ENCODE data around the gene RSU1.
A peak's percentile ranks its signal among the peaks of the same experiment; 100 is the strongest.

RSU1 gene

DNA sequence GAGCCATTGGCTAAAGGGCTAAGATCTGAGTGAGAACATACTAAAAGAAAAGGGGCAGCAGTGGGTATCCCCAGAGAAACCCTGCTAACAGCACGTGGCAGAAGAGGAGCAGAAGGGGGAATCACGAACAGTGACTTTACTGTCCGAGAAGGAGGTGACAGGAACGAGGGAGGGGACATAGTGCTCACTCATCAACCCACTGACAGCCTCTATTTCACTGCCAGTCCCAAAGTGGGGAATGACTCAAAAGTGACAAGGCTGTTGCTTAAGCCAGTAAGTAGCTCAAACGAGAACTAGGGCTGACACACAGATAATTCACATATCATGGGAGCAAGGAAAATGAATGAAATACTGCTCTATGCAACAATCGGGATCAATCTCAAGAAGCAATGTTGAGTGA lies 92.7 kb downstream of the RSU1 start:
- H3K36me3 ChIP-seq (ENCODE audit: control insufficient read depth in 1 of 2, insufficient read depth in 2 of 2, low read depth in 1 of 2, low read length in 2 of 2), result peaks cover 16 to 80% of the 10 kb centered on the region in 2 experiments
- peaks cover 16% of the 10 kb centered on the region for H3K79me1 ChIP-seq (replicated peaks; ENCODE audit: low read length, poor library complexity, severe bottlenecking)
- no peak overlapping the region for H2BK120ac ChIP-seq (ENCODE audit: low read depth, low read length)
- H3K14ac ChIP-seq (ENCODE audit: low read length in 2 of 2), result no peak overlapping the region
- H4K8ac ChIP-seq (ENCODE audit: low read length), result no peak overlapping the region
- H3K4ac ChIP-seq (ENCODE audit: low read depth in 1 of 2, low read length in 2 of 2), result no peak overlapping the region
- H3K27ac ChIP-seq (ENCODE audit: low read length, poor library complexity, severe bottlenecking), result no peak overlapping the region
- no peak overlapping the region for H3K23ac ChIP-seq (ENCODE audit: low read length in 2 of 2)
- no peak overlapping the region for H2AK5ac ChIP-seq (ENCODE audit: low read length, severe bottlenecking)
- H3K9me3 ChIP-seq (ENCODE audit: control insufficient read depth, low read length), result peaks cover 2% of the 10 kb centered on the region
- H2BK5ac ChIP-seq (ENCODE audit: low read depth, low read length, poor library complexity, severe bottlenecking), result no peak overlapping the region
- no peak overlapping the region for H4K91ac ChIP-seq (ENCODE audit: low read length)
- H3K4me3 ChIP-seq (ENCODE audit: insufficient read depth in 1 of 2, low read depth in 1 of 2, low read length in 2 of 2), result no peak overlapping the region
- H3K18ac ChIP-seq (ENCODE audit: low read depth in 1 of 2, low read length in 2 of 2), result no peak overlapping the region
- H2AFZ ChIP-seq (ENCODE audit: low read depth, low read length), result no peak overlapping the region
- H2BK15ac ChIP-seq (ENCODE audit: low read depth, poor library complexity, severe bottlenecking), result no peak overlapping the region
- no peak overlapping the region for H3K4me2 ChIP-seq (ENCODE audit: low read length, poor library complexity, severe bottlenecking)
- no peak overlapping the region for H3K9ac ChIP-seq (ENCODE audit: low read length)
- no peak overlapping the region for H2BK12ac ChIP-seq (ENCODE audit: low read length in 2 of 2)
- WGBS, result 86% methylated on average over 6 of the region's 6 CpGs
- H3K27me3 ChIP-seq (ENCODE audit: control insufficient read depth in 1 of 2, insufficient read depth in 1 of 2, low read length in 2 of 2), result no peaks in the 10 kb centered on the region
- DNase-seq, result no peak
- H3K4me1 ChIP-seq (ENCODE audit: control insufficient read depth, insufficient read depth, low read depth, low read length), result no peaks in the 10 kb centered on the region

DNA sequence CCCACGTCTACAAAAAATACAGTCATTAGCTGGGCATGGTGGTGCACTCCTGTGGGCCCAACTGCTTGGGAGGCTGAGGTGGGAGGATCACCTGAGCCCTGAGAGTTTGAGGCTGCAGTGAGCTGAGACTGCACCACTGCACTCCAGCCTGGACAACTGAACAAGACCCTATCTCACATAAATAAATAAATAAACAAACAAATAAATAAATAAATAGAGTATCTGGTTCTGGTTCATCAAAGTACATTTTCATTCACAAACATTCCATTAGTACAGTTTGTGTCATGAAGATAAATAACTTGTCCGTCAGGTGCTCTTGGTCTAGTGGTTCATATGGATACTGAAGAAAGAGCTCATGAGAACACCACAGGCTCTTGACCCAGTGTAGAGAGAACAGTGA lies 96.4 kb downstream of the RSU1 start:
- Histone ChIP-seq H3K36me3 (ENCODE audit: control insufficient read depth in 1 of 2, insufficient read depth in 2 of 2, low read depth in 1 of 2, low read length in 2 of 2) (peaks cover 8 to 53% of the 10 kb centered on the region in 2 experiments), H3K4me2 (ENCODE audit: low read length, poor library complexity, severe bottlenecking) (no peak overlapping the region), H3K4ac (ENCODE audit: low read depth in 1 of 2, low read length in 2 of 2) (no peak overlapping the region), H3K4me3 (ENCODE audit: insufficient read depth in 1 of 2, low read depth in 1 of 2, low read length in 2 of 2) (no peak overlapping the region), H3K9me3 (ENCODE audit: control insufficient read depth, low read length) (no peaks in the 10 kb centered on the region), H3K79me1 (replicated peaks; ENCODE audit: low read length, poor library complexity, severe bottlenecking) (peaks cover 6% of the 10 kb centered on the region), H4K91ac (ENCODE audit: low read length) (no peak overlapping the region), H3K27me3 (ENCODE audit: control insufficient read depth in 1 of 2, insufficient read depth in 1 of 2, low read length in 2 of 2) (no peaks in the 10 kb centered on the region), H3K27ac (ENCODE audit: low read length, poor library complexity, severe bottlenecking) (no peak overlapping the region), H3K18ac (ENCODE audit: low read depth in 1 of 2, low read length in 2 of 2) (no peak overlapping the region), H2BK120ac (ENCODE audit: low read depth, low read length) (no peak overlapping the region), H3K9ac (ENCODE audit: low read length) (no peak overlapping the region), H2BK12ac (ENCODE audit: low read length in 2 of 2) (no peak overlapping the region), H4K8ac (ENCODE audit: low read length) (no peak overlapping the region), H3K4me1 (ENCODE audit: control insufficient read depth, insufficient read depth, low read depth, low read length) (no peaks in the 10 kb centered on the region), H2BK15ac (ENCODE audit: low read depth, poor library complexity, severe bottlenecking) (no peak overlapping the region), H2BK5ac (ENCODE audit: low read depth, low read length, poor library complexity, severe bottlenecking) (no peak overlapping the region), H2AFZ (ENCODE audit: low read depth, low read length) (no peak overlapping the region), H2AK5ac (ENCODE audit: low read length, severe bottlenecking) (no peak overlapping the region), H3K14ac (ENCODE audit: low read length in 2 of 2) (no peak overlapping the region), H3K23ac (ENCODE audit: low read length in 2 of 2) (no peak overlapping the region)
- no peak for DNase-seq
- WGBS, result 95% methylated on average over 2 of the region's 2 CpGs

DNA sequence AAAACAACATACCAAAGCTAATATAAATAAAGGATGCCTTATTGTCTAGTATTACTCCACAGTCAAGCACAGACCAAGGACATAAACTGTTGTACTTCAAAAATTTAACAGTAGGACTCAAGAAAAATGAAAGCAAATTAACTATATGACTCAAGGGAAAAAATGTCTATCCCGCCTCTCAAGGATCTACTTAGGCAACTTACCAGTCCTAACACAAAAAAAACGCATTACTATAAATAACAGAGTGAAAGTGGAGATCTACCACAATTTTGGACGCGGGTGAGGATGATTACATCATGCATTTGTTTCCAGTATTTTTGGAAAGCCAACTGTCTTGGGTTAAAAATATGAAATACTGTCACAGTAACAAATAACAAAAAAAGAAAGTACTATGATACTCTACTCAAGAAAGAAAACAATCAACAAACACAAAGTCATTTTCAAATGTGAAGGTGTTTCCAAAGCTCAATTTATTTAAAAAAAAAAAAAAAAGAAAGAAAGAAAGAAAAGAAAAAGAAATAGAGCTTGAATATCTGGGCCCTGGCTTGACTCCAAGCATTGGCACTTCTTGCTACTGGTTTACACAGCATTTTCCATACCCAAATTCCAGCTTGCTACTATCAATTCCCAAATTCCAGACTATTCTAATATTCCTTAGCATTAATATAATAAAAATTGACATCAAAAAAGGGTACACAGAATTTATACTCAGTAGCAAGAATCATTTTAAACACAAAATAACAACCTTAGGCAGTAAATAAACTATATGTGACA lies 99.4 kb downstream of the RSU1 start:
- Histone ChIP-seq H3K23ac (ENCODE audit: low read length in 2 of 2) (no peak overlapping the region), H2AFZ (ENCODE audit: low read depth, low read length) (no peak overlapping the region), H4K91ac (ENCODE audit: low read length) (no peak overlapping the region), H3K4me1 (ENCODE audit: control insufficient read depth, insufficient read depth, low read depth, low read length) (no peaks in the 10 kb centered on the region), H2BK12ac (ENCODE audit: low read length in 2 of 2) (no peak overlapping the region), H3K27ac (ENCODE audit: low read length, poor library complexity, severe bottlenecking) (no peak overlapping the region), H3K9ac (ENCODE audit: low read length) (peak overlapping the region; percentile 40), H3K4me3 (ENCODE audit: insufficient read depth in 1 of 2, low read depth in 1 of 2, low read length in 2 of 2) (no peak overlapping the region), H3K36me3 (ENCODE audit: control insufficient read depth in 1 of 2, insufficient read depth in 2 of 2, low read depth in 1 of 2, low read length in 2 of 2) (peaks cover 20 to 53% of the 10 kb centered on the region in 2 experiments), H3K9me3 (ENCODE audit: control insufficient read depth, low read length) (peaks cover 13% of the 10 kb centered on the region), H3K79me1 (replicated peaks; ENCODE audit: low read length, poor library complexity, severe bottlenecking) (peaks cover 9% of the 10 kb centered on the region), H2BK5ac (ENCODE audit: low read depth, low read length, poor library complexity, severe bottlenecking) (no peak overlapping the region), H4K8ac (ENCODE audit: low read length) (no peak overlapping the region), H3K4me2 (ENCODE audit: low read length, poor library complexity, severe bottlenecking) (no peak overlapping the region), H3K18ac (ENCODE audit: low read depth in 1 of 2, low read length in 2 of 2) (no peak overlapping the region), H3K4ac (ENCODE audit: low read depth in 1 of 2, low read length in 2 of 2) (no peak overlapping the region), H2BK15ac (ENCODE audit: low read depth, poor library complexity, severe bottlenecking) (no peak overlapping the region), H2AK5ac (ENCODE audit: low read length, severe bottlenecking) (no peak overlapping the region), H2BK120ac (ENCODE audit: low read depth, low read length) (no peak overlapping the region), H3K27me3 (ENCODE audit: control insufficient read depth in 1 of 2, insufficient read depth in 1 of 2, low read length in 2 of 2) (no peaks in the 10 kb centered on the region), H3K14ac (ENCODE audit: low read length in 2 of 2) (no peak overlapping the region)
- WGBS, result no CpG with 5 or more reads among the region's 4 CpGs
- peak; percentile 50 for DNase-seq

DNA sequence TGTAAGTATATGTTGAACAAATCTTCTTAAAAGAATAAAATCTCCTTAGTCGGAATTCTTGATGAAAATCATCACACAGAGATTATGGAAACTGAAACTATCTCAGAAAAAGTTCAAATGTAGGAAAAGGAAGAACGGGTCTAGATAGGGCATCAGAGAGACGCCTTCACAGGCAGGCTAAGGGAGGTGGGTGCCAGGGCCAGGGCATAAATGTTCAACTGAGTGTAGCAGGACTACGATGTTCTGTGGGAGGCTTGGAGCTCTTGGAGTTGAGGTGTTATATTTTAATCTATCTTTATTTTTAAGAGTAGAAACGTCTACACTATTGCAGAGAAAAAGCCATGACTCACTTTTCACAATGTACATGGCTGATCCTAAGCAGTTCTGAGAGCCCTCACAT lies 101.2 kb downstream of the RSU1 start:
- Histone ChIP-seq H3K4me3 (ENCODE audit: insufficient read depth in 1 of 2, low read depth in 1 of 2, low read length in 2 of 2) (no peak overlapping the region), H2AFZ (ENCODE audit: low read depth, low read length) (no peak overlapping the region), H3K9me3 (ENCODE audit: control insufficient read depth, low read length) (peaks cover 25% of the 10 kb centered on the region), H3K27ac (ENCODE audit: low read length, poor library complexity, severe bottlenecking) (no peak overlapping the region), H3K4me1 (ENCODE audit: control insufficient read depth, insufficient read depth, low read depth, low read length) (no peaks in the 10 kb centered on the region), H3K9ac (ENCODE audit: low read length) (no peak overlapping the region), H3K23ac (ENCODE audit: low read length in 2 of 2) (no peak overlapping the region), H3K36me3 (ENCODE audit: control insufficient read depth in 1 of 2, insufficient read depth in 2 of 2, low read depth in 1 of 2, low read length in 2 of 2) (peaks cover 15 to 37% of the 10 kb centered on the region in 2 experiments), H2BK12ac (ENCODE audit: low read length in 2 of 2) (no peak overlapping the region), H4K91ac (ENCODE audit: low read length) (no peak overlapping the region), H4K8ac (ENCODE audit: low read length) (no peak overlapping the region), H2BK120ac (ENCODE audit: low read depth, low read length) (no peak overlapping the region), H3K14ac (ENCODE audit: low read length in 2 of 2) (no peak overlapping the region), H3K18ac (ENCODE audit: low read depth in 1 of 2, low read length in 2 of 2) (no peak overlapping the region), H2BK15ac (ENCODE audit: low read depth, poor library complexity, severe bottlenecking) (no peak overlapping the region), H2BK5ac (ENCODE audit: low read depth, low read length, poor library complexity, severe bottlenecking) (no peak overlapping the region), H3K27me3 (ENCODE audit: control insufficient read depth in 1 of 2, insufficient read depth in 1 of 2, low read length in 2 of 2) (no peaks in the 10 kb centered on the region), H3K4me2 (ENCODE audit: low read length, poor library complexity, severe bottlenecking) (no peak overlapping the region), H3K4ac (ENCODE audit: low read depth in 1 of 2, low read length in 2 of 2) (no peak overlapping the region), H2AK5ac (ENCODE audit: low read length, severe bottlenecking) (no peak overlapping the region), H3K79me1 (replicated peaks; ENCODE audit: low read length, poor library complexity, severe bottlenecking) (peaks cover 4% of the 10 kb centered on the region)
- 100% methylated on average over 3 of the region's 5 CpGs for WGBS
- no peak for DNase-seq
